ENCODE measurements around the gene UNKL.

DNA sequence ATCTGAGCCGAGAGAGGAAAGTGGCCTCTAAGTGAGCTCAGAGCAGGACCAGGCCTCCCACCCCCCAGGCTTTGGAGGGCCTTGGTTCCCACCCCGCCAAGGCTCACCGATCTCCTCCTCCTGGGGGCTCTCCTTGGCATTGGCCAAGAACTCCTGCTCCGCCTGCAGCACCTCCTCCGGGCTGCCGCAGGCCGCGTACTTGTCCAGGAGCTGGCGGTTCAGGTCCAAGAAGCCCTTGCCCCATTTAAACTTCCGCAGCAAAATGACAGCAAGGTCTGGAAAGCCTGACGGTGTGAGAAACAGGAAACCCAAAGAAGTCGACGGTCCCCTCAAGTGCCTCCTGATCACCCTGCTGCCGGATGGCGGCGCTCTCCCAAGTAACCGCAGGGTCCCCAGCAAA lies 64.6 kb downstream of the UNKL start:
- no peak for TF ChIP-seq POLR2A (IDR thresholded peaks at IDR 0.05; ENCODE audit: low read length)
- TF ChIP-seq GATA1 (IDR thresholded peaks at IDR 0.05; ENCODE audit: low read depth, low read length): no peak
